Mesenchymal stem cell (in vitro differentiated cells and primary cell): ENCODE measurements around the gene TEDDM1.

ENCODE experiments used
- DNase-seq: peaks from one replicate; pipeline ENCODE4 v3.0.0-alpha.2; 2013
- H2AFZ ChIP-seq: one replicate; pipeline ENCODE4 v1.6.1; 2013; ENCODE audit warnings: low read depth, mild to moderate bottlenecking, control low read depth, inconsistent platforms, low read length, moderate library complexity
- H2AK5ac ChIP-seq: 2 replicates; pipeline ENCODE4 v1.6.1; 2013; ENCODE audit warnings: low read length, moderate library complexity, mild to moderate bottlenecking, inconsistent platforms; ENCODE audit not compliant: severe bottlenecking
- H2BK120ac ChIP-seq: one replicate; pipeline ENCODE4 v1.6.1; 2013; ENCODE audit warnings: low read depth, mild to moderate bottlenecking, inconsistent platforms, low read length, moderate library complexity
- H2BK12ac ChIP-seq, 2 experiments: one replicate each; pipeline ENCODE4 v1.6.1; 2013; ENCODE audit warnings: inconsistent platforms in 2 of 2, low read length in 2 of 2, mild to moderate bottlenecking in 2 of 2, moderate library complexity in 2 of 2, control low read depth in 1 of 2
- H2BK15ac ChIP-seq: one replicate; pipeline ENCODE4 v1.6.1; 2013; ENCODE audit warnings: mild to moderate bottlenecking, low read depth, inconsistent platforms; ENCODE audit not compliant: poor library complexity, severe bottlenecking
- H2BK5ac ChIP-seq: 2 replicates; pipeline ENCODE4 v1.6.1; 2013; ENCODE audit warnings: low read depth, mild to moderate bottlenecking, low read length, control low read depth, inconsistent platforms; ENCODE audit not compliant: poor library complexity, severe bottlenecking
- H3K14ac ChIP-seq, 2 experiments: one replicate each; pipeline ENCODE4 v1.6.1; 2013; ENCODE audit warnings: inconsistent platforms in 2 of 2, low read length in 2 of 2, control low read depth in 1 of 2, mild to moderate bottlenecking in 1 of 2, moderate library complexity in 1 of 2
- H3K18ac ChIP-seq, 2 experiments: one replicate each; pipeline ENCODE4 v1.6.1; 2013; ENCODE audit warnings: inconsistent platforms in 2 of 2, low read length in 2 of 2, control low read depth in 1 of 2, low read depth in 1 of 2, mild to moderate bottlenecking in 1 of 2
- H3K23ac ChIP-seq, 2 experiments: one replicate each; pipeline ENCODE4 v1.6.1; 2013; ENCODE audit warnings: inconsistent platforms in 2 of 2, low read length in 2 of 2, mild to moderate bottlenecking in 2 of 2, moderate library complexity in 2 of 2, control low read depth in 1 of 2
- H3K27ac ChIP-seq: 2 replicates; pipeline ENCODE4 v1.5.1; 2013; ENCODE audit warnings: mild to moderate bottlenecking, moderate library complexity, low read length, control low read depth, inconsistent platforms; ENCODE audit not compliant: poor library complexity, severe bottlenecking
- H3K27me3 ChIP-seq, 2 experiments: 2 replicates each; pipeline versions ENCODE4 v1.6.1 to v1.7.0; 2013; ENCODE audit warnings: low read length in 2 of 2, mild to moderate bottlenecking in 2 of 2, moderate library complexity in 2 of 2, control low read depth in 1 of 2, inconsistent platforms in 1 of 2; ENCODE audit not compliant: control insufficient read depth in 1 of 2, insufficient read depth in 1 of 2
- H3K36me3 ChIP-seq, 2 experiments: 2 replicates each; pipeline versions ENCODE4 v1.6.1 to v1.7.0; 2013; ENCODE audit warnings: low read length in 2 of 2, control low read depth in 1 of 2, inconsistent platforms in 1 of 2, low read depth in 1 of 2, mild to moderate bottlenecking in 1 of 2; ENCODE audit not compliant: insufficient read depth in 2 of 2, control insufficient read depth in 1 of 2
- H3K4ac ChIP-seq, 2 experiments: one replicate each; pipeline ENCODE4 v1.6.1; 2013; ENCODE audit warnings: inconsistent platforms in 2 of 2, low read length in 2 of 2, mild to moderate bottlenecking in 2 of 2, moderate library complexity in 2 of 2, control low read depth in 1 of 2, low read depth in 1 of 2
- H3K4me1 ChIP-seq: 2 replicates; pipeline ENCODE4 v1.6.1; 2013; ENCODE audit warnings: low read depth, low read length, control low read depth; ENCODE audit not compliant: control insufficient read depth, insufficient read depth
- H3K4me2 ChIP-seq: 2 replicates; pipeline ENCODE4 v1.6.1; 2013; ENCODE audit warnings: low read length, mild to moderate bottlenecking, inconsistent platforms; ENCODE audit not compliant: poor library complexity, severe bottlenecking
- H3K4me3 ChIP-seq, 2 experiments: 2 replicates each; pipeline versions ENCODE4 v1.5.1 to v1.7.0; 2013; ENCODE audit warnings: low read length in 2 of 2, mild to moderate bottlenecking in 2 of 2, control low read depth in 1 of 2, low read depth in 1 of 2; ENCODE audit not compliant: insufficient read depth in 1 of 2
- H3K79me1 ChIP-seq: replicated peaks from 2 replicates; pipeline ENCODE4 v1.6.1; 2013; ENCODE audit warnings: mild to moderate bottlenecking, control low read depth, low read length, inconsistent platforms; ENCODE audit not compliant: poor library complexity, severe bottlenecking
- H3K9ac ChIP-seq: 2 replicates; pipeline ENCODE4 v1.7.0; 2013; ENCODE audit warnings: mild to moderate bottlenecking, low read length, moderate library complexity
- H3K9me3 ChIP-seq: 2 replicates; pipeline ENCODE4 v1.7.0; 2013; ENCODE audit warnings: mild to moderate bottlenecking, low read length; ENCODE audit not compliant: control insufficient read depth
- H4K8ac ChIP-seq: one replicate; pipeline ENCODE4 v1.6.1; 2013; ENCODE audit warnings: inconsistent platforms, mild to moderate bottlenecking, low read length, moderate library complexity
- H4K91ac ChIP-seq: one replicate; pipeline ENCODE4 v1.6.1; 2013; ENCODE audit warnings: mild to moderate bottlenecking, low read length, inconsistent platforms
- WGBS: methylation state at CpG from one replicate; pipeline ENCODE4 v1.1.7; 2013; ENCODE audit warnings: mixed read lengths; 5-methylcytosine and 5-hydroxymethylcytosine counted together

TEDDM1 gene

GRCh38 chr1:182389619-182390047 lies 10.8 kb downstream of the TEDDM1 start:
- Histone ChIP-seq H4K8ac (no peak overlapping the region), H3K9me3 (no peaks in the 10 kb centered on the region), H3K4me2 (peak overlapping the region; percentile 95), H3K36me3 (peaks cover 26 to 39% of the 10 kb centered on the region in 2 experiments), H3K27ac (no peak overlapping the region), H3K14ac (peak overlapping the region in 1 of 2 experiments; percentile 49), H2AK5ac (no peak overlapping the region), H3K18ac (peak overlapping the region in 1 of 2 experiments; percentile 42), H2BK120ac (no peak overlapping the region), H3K79me1 (peaks cover 31% of the 10 kb centered on the region), H4K91ac (no peak overlapping the region), H3K27me3 (no peaks in the 10 kb centered on the region), H3K4me1 (peaks cover 9% of the 10 kb centered on the region), H3K9ac (peak overlapping the region; percentile 96), H3K4ac (peak overlapping the region in 1 of 2 experiments; percentile 5), H2BK12ac (no peak overlapping the region), H2BK5ac (no peak overlapping the region), H3K4me3 (peak overlapping the region; percentile 82 to 99), H3K23ac (peak overlapping the region in 1 of 2 experiments; percentile 81), H2BK15ac (no peak overlapping the region), H2AFZ (no peak overlapping the region)
- 4% methylated on average over 13 of the region's 13 CpGs for WGBS
- DNase-seq = peak; percentile 16

- no peak overlapping the region for H3K18ac ChIP-seq
- DNase-seq = no peak
- H3K36me3 ChIP-seq = peaks cover 34 to 50% of the 10 kb centered on the region in 2 experiments
- no peak overlapping the region for H3K27ac ChIP-seq
- H2BK5ac ChIP-seq = no peak overlapping the region
- no peak overlapping the region for H4K91ac ChIP-seq
- H2AK5ac ChIP-seq = no peak overlapping the region
- no peak overlapping the region for H2AFZ ChIP-seq
- H2BK120ac ChIP-seq = no peak overlapping the region
- no peaks in the 10 kb centered on the region for H3K27me3 ChIP-seq
- peaks cover 38% of the 10 kb centered on the region for H3K79me1 ChIP-seq
- no peak overlapping the region for H2BK15ac ChIP-seq
- H4K8ac ChIP-seq = no peak overlapping the region
- H3K4me1 ChIP-seq = peaks cover 9% of the 10 kb centered on the region
- H3K9ac ChIP-seq = peak overlapping the region; percentile 96
- peak overlapping the region in 1 of 2 experiments; percentile 99 for H3K4me3 ChIP-seq
- no peak overlapping the region for H2BK12ac ChIP-seq
- H3K4ac ChIP-seq = no peak overlapping the region
- 100% methylated on average over 4 of the region's 5 CpGs for WGBS
- no peaks in the 10 kb centered on the region for H3K9me3 ChIP-seq
- no peak overlapping the region for H3K23ac ChIP-seq
- H3K14ac ChIP-seq = no peak overlapping the region
- H3K4me2 ChIP-seq = peak overlapping the region; percentile 31
These were observed 11.9 kb downstream of the TEDDM1 start for GRCh38 chr1:182388392-182389134.

GRCh38 chr1:182387566-182387965 lies 12.9 kb downstream of the TEDDM1 start:
- Histone ChIP-seq H3K27me3 (no peaks in the 10 kb centered on the region), H3K4me2 (no peak overlapping the region), H2AFZ (no peak overlapping the region), H2BK15ac (no peak overlapping the region), H3K79me1 (peaks cover 37% of the 10 kb centered on the region), H3K36me3 (peaks cover 34 to 60% of the 10 kb centered on the region in 2 experiments), H2BK120ac (no peak overlapping the region), H4K8ac (no peak overlapping the region), H3K23ac (no peak overlapping the region), H4K91ac (no peak overlapping the region), H3K4ac (no peak overlapping the region), H2BK5ac (no peak overlapping the region), H3K14ac (no peak overlapping the region), H3K18ac (no peak overlapping the region), H2AK5ac (no peak overlapping the region), H3K4me1 (peaks cover 9% of the 10 kb centered on the region), H3K9me3 (no peaks in the 10 kb centered on the region), H2BK12ac (no peak overlapping the region), H3K4me3 (no peak overlapping the region), H3K27ac (no peak overlapping the region), H3K9ac (no peak overlapping the region)
- DNase-seq = no peak
- WGBS = 93% methylated on average over 2 of the region's 2 CpGs

GRCh38 chr1:182386980-182387379 lies 13.5 kb downstream of the TEDDM1 start:
- Histone ChIP-seq H2BK12ac (no peak overlapping the region), H3K27ac (no peak overlapping the region), H3K4me2 (no peak overlapping the region), H2AFZ (no peak overlapping the region), H3K23ac (no peak overlapping the region), H3K27me3 (no peaks in the 10 kb centered on the region), H3K4ac (no peak overlapping the region), H2BK5ac (no peak overlapping the region), H3K4me1 (peaks cover 7% of the 10 kb centered on the region), H3K79me1 (peaks cover 36% of the 10 kb centered on the region), H3K4me3 (no peak overlapping the region), H3K9ac (no peak overlapping the region), H3K36me3 (peaks cover 36 to 65% of the 10 kb centered on the region in 2 experiments), H3K9me3 (no peaks in the 10 kb centered on the region), H4K91ac (no peak overlapping the region), H2AK5ac (no peak overlapping the region), H3K14ac (no peak overlapping the region), H3K18ac (no peak overlapping the region), H2BK120ac (no peak overlapping the region), H4K8ac (no peak overlapping the region), H2BK15ac (no peak overlapping the region)
- WGBS = 98% methylated on average over 5 of the region's 5 CpGs
- DNase-seq = no peak
